KOPT-K1 (cell line): ENCODE measurements around the gene DEFB110.

Experiments
- H3K27ac ChIP-seq: fragments of 200-600 bp; sonication (generic); 2 replicates; pipeline ENCODE4 v1.5.1; 2016; ENCODE audit warnings: antibody characterized with exemption, mild to moderate bottlenecking, low read depth, low read length; ENCODE audit not compliant: poor library complexity, severe bottlenecking
- H3K36me3 ChIP-seq: fragments of 200-600 bp; sonication (generic); 2 replicates; pipeline ENCODE4 v1.5.1; 2017; ENCODE audit warnings: antibody characterized with exemption, mild to moderate bottlenecking, low read length, moderate library complexity; ENCODE audit not compliant: insufficient read depth
- H3K9me3 ChIP-seq: fragments of 200-600 bp; sonication (generic); 2 replicates; pipeline ENCODE4 v1.5.1; 2017; ENCODE audit warnings: antibody characterized with exemption, low read length, mild to moderate bottlenecking; ENCODE audit not compliant: insufficient read depth, poor library complexity, severe bottlenecking

Gene DEFB110

GRCh38 chr6:49980898-49981297, 40.9 kb downstream of the DEFB110 start:
- no peaks in the 10 kb centered on the region for H3K9me3 ChIP-seq
- H3K36me3 ChIP-seq, result no peaks in the 10 kb centered on the region
- no peak overlapping the region for H3K27ac ChIP-seq

GRCh38 chr6:49979584-49979983, 42.2 kb downstream of the DEFB110 start:
- no peak overlapping the region for H3K27ac ChIP-seq
- H3K9me3 ChIP-seq, result no peaks in the 10 kb centered on the region
- no peaks in the 10 kb centered on the region for H3K36me3 ChIP-seq

- no peaks in the 10 kb centered on the region for H3K9me3 ChIP-seq
- H3K36me3 ChIP-seq, result no peaks in the 10 kb centered on the region
- no peak overlapping the region for H3K27ac ChIP-seq
Observed at GRCh38 chr6:49978332-49979226, 43.2 kb downstream of the DEFB110 start.

GRCh38 chr6:49969605-49970004, 52.2 kb downstream of the DEFB110 start, which contains the start of gene DEFB113:
Gene DEFB113 (minus strand): TSS chr6:49969625. CDS start chr6:49969625, 0 bp downstream.
- H3K9me3 ChIP-seq, result no peaks in the 10 kb centered on the region
- no peak within 1 kb of the TSS for H3K27ac ChIP-seq
- H3K36me3 ChIP-seq, result no peaks in the 10 kb centered on the region
